Activated CD4-positive, alpha-beta T cell treated with anti-CD3 and anti-CD28 coated beads, Interleukin-2, amount 50 U/mL, for 4 hours (primary cell): Measurements from ENCODE around the gene EPRS1.
"Not testable (repeated sequence)": the region's sequence is repeated elsewhere in the genome, so short reads cannot be mapped to it uniquely, and the experiment has no call there.

Source experiments
- DNase-seq, 2 experiments: peaks; one replicate each; pipeline ENCODE4 v3.0.0-alpha.2; 2020

Gene EPRS1

DNA sequence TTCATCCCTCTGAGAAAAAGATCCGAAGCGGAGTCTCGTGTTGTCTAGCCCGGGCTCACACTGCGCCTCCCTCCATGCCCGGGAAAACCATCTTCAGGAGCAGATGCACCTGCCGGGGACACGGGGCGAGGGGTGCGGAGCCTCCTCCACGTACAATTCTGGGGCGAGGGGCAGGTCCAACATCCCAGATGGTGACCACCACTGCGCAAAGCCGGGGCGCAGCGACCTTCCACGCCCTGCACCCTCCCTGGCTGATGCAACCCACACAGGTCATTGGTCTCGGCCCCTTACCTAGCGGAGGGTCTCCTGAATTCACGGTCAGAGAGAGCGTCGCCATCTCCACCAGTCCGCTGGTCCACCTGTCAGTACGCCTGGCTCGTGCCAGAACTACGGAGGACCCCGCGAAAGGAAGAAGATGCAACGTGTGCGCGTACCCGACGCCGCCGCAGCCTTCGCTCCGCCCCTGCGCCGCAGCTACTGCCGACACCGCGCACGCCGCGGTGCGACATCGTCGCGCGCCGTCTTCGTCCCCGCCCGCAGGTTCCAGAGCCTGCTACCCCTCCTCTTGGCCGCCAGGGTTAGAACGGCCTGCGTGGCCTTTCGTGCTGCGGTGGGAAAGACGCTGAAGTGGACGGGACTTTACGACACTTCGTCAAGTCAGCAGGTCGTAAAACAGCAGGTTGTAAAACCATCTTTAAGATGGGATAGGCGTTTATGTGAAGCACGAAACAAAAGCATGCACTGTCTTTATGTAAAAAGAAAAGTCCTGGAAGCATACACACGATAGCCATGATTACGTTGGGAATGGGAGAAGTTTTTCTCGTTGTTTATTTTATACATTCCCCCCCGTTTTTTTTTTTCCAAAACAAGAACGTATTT lies at the start of gene EPRS1:
TSS of gene EPRS1 (minus strand) at position 454 of the 879 bp plus-strand sequence. CDS start at position 337, 117 bp downstream.
- DNase-seq, result peak; percentile 88 to 92

DNA sequence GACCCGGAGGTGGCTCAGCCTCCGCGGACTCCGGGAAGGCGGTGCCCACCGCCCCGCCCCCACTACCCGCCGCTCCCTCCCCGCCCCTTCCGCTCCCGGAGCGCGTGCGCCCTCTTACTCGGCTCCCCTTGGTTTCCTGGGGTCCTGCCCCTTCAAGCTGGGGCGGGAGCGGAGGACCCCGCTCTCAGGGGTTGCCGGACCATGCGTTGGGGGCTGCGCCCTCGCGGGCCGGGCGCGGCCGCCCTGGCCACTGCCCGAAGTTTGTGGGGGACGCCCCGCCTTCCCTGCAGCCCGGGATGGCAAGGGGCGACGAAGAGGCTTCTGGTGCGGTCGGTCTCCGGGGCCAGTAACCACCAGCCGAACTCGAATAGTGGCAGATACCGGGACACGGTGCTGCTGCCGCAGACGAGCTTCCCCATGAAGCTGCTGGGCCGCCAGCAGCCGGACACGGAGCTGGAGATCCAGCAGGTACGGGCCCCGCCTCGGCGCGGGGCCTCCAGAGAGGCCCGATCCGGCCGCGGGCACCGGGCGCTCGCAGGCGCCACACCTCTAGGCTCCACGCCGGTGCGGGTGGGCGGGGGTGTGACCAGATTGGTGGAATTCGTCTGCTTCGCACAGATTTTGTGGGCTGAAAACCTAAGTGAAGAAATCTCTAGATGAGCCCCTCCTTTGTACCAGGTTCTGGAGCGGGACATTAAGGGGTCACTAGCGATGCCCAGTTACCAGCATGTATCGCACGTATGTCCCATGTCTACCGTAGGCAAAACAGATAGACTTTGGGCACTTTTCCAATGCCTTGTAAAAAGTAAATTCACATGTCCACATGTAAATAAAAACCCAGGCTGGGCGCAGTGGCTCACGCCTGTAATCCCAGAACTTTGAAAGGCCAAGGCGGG lies 48.0 kb upstream of the EPRS1 start, which contains the start of gene IARS2:
TSS of gene IARS2 (plus strand) at position 117 of the 896 bp plus-strand sequence. CDS start at position 202, 85 bp downstream.
- peak; percentile 93 for DNase-seq

DNA sequence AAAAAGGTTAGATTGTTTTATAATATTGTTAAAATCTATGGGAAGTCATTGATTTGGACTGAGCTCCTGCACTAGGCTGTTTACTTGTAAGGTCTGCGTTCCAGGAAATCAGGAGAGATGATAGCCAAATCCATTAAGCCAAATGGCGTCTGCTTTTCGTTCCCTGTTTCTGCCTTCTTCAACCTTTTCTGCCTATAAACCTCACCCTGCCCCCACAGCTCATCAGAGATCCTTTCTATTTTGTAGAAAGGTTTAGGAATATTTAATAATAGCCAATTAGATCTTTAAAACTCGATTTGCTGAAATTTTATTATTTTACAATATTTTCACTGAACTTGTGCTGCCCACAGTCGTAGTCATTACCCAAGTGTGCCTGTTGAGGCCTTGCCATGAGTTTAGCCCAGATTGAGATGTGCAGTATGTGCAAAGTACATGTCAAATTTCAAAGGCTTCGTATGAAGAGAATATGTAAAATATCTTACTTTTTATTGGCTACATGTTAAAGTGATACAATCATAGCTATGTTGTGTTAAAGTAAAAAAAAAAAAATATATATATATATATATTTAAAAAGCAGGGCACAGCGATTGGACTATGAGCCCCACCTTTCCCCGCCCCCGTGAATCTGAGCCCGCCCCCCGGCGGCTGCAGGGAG lies 47.2 kb upstream of the EPRS1 start:
- DNase-seq, result no peak

DNA sequence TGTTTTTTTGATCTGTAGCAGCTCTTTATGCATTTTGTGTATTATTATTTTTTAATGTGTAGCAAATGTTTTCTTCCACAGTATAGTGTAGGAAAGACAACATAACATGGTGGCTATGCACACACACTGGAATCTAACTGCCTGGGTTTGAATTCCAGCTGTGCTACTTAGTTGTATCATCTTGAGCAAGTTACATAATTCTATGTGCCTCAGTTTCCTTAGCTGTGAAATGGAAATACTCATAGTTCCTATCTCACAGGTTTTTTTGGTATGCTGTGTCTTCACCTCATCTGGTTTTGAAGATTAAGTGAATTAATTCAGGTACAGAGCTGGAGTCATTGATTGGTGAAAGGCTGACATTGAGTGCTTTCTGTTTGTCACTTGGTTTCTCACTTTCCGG lies 46.4 kb upstream of the EPRS1 start:
- DNase-seq, result no peak

DNA sequence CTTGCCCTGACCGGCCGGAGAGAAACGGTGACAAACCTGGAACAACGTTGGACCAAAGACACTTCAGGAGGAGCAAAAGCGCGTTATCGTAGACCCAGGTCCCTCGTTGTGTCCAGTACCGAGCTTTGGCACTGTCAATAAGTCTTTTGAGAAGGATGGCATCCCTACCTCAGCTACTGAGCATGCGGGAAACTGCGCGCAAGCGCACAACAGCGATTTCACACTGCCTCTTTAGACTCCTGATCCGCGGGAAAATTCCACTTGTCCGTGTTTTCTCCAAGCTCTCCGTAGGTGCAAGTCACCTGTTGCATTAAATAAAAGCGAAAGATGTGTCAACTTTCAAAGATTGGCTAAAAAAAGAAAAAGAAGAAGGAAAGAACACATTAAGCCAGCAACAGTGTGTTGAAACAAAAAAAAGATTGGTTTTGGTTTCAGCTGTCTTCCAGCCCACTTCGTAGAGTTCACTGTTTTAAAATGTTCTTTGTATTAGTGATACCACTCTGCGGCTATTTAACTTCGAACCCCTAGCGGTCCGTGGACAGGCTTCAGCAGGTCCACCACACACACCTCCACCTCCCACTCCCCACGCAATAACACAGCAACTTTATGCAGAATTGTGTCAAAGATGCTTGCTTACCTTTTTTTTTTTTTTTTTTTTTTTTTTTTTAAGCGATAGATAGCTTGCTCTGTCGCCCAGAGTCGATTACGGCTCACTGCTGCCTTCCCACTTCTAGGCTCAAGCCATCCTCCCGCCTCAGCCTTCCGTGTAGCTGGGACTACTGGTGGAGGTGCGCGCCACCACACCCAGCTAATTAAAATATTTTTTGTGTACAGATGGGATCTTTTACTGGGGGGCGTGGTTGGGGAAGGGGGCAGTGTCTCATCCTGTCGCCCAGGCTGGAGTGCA lies 43.6 kb upstream of the EPRS1 start, which contains the start of gene BPNT1:
TSS of gene BPNT1 (minus strand) at position 139 of the 907 bp plus-strand sequence. CDS start 9,942 bp downstream, outside the sequence.
- peak; percentile 98 to 99 for DNase-seq

DNA sequence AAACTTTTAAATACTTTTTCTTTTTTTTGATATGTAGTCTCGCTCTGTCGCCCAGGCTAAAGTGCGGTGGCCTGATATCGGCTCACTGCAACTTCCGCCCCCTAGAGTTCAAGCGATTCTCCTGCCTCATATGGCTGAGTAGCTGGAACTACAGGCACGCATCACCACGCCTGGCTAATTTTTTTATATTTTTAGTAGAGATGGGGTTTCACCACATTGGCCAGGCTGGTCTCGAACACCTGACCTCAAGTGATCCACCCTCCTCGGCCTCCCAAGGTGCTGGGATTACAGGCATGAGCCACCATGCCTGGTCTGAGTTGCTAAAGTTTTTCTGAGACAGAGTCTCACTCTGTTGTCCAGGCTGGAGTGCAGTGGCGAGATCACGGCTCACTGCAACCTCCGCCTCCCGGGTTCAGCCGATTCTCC lies 40.0 kb upstream of the EPRS1 start:
- DNase-seq, result not testable (repeated sequence)

DNA sequence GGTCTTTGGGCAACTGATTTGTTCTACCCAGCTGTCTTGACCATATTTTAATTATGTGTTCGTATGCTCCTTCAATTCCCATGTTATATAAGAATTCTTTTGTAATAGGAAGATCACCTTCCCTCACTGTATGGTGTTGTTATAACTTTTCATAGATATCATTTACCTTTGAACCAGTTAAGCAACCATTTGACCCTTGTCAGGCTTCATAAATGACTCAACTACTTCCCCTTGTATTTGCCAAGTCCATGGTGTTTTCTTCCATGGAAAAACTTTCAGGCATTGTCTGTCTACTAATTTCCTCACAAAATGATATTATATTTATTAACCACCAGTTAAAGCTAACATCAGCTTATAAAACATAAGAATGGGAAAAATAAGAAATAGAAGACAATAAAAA lies 38.2 kb upstream of the EPRS1 start:
- no peak for DNase-seq

DNA sequence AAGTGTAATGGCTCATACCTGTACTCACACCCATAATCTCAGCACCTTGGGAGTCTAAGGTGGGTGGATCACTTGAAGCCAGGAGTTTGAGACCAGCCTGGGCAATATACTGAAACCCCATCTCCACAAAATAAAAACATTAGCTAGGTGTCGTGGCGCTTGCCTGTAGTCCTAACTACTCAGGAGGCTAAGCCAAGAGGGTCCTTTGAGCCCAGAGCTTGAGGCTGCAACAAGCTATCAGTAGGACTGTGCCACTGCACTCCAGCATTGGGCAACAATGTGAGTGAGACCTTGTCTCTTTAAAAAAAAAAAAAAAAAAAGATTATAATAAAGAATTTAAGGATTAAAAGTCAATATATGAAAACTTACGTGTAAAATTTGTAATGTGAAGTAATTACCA lies 31.6 kb upstream of the EPRS1 start:
- no peak for DNase-seq

DNA sequence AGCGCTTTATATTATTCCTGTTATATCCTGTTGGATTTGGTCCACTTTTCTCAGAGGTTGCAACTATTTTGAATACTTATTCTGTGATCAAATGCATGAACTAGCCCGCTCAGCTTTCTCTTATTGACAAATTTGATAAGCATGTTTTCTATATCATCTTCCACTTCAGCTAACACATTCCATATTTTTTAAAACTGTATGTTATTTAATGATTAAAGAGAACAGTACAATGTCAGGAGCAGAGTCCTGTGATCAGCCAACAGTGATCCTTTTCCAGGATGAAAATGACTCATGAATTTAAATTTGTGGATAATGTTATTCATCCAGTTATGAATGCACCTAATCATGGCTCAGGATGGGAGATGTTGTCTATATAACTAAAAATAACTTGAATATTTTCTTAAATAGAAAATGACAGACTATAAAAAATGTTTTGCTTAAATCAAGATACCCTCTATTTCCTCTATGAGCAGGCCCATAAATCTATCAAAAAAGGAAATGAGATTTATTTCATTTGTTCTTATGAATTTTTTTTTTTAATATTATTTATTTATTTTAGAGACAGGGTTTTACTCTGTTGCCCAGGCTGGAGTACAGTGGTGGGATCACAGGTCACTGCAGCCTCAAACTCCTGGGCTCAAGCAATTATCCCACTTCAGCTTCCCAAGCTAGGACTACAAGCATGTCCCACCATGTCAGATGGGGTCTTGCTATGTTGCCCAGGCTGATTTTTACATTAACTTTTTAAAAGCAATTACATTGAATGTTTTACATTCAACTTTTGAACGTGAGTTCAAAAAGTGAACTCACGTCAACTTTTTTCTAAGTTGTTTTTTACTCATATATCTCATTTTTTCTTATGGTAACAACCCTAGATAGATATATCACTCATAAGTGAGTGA lies 30.8 kb upstream of the EPRS1 start:
- no peak for DNase-seq

DNA sequence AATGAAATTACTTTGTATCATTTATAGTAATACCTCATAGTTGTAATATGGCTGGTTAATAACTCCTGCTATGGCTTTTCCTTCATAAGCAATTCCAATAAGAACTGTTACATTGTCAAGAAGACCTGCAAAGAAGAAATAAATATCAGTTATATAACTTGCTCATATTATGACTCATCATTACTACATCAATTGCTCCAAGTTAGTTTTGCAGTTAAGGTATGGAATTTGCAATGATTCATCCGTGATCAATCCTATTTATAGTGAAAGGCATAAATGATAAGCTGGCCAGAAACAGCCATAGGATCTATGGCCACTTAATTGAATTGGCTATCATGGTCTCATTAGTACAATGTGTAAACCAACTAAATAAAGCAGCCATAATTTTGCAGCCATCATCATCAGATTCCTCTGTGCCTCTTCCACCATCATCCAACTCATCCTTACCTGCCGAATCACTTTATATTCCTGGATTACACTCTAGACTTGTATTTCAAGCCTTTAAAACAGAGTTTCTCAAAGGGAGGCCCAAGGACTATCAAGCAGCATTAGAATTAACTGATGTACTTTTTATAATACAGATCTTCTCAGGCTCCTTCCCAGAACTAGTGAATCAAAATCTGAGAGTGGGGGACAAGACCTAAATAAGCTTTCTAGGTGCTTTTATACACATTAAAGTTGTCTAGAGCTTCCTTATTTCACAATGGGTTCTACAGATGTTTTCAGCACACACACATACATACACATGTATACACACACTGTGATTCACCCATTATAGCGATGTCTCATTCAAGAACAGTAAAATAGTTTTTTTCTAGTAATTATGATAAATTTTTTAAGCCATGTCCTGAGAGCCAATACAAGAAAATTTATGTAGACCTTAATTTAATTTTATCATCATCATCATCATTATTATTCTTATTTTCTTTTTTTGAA lies 21.2 kb upstream of the EPRS1 start:
- DNase-seq, result no peak

DNA sequence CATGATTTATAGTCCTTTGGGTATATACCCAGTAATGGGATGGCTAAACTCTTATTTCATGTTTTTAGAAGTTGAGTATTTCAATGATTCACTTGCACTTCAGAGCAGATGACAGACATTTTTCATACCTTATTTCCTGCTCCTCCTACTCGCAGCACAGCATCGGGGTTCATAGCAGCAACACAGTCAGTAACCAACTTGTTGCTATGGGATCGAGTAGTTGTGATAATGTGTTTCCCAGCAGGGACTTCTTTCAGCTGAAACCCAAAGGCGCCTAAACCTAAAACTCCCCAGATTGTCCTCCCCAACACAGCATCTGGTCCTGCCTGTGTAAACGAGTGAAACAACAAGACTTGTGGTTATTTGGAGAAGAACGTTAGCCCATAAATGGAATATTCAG lies 16.3 kb upstream of the EPRS1 start:
- no peak for DNase-seq

DNA sequence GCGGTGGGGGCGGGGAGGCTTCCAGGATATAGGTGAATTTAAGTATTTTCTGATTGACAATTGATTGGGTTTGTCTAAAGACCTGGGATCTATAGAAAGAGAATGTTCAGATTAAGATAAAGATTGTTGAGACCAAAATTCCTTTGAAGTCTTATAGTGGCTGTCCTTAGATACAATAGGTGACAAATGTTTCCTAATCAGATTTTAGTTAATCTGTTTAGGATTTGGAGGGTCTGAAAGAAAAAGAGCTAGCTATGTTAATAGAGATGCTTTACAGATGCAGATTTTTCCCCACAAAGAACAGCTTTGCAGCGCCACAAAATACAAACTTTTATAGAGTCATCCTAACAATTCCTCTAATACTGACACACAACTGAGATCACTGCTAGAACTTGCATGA lies 14.6 kb upstream of the EPRS1 start:
- DNase-seq, result no peak

DNA sequence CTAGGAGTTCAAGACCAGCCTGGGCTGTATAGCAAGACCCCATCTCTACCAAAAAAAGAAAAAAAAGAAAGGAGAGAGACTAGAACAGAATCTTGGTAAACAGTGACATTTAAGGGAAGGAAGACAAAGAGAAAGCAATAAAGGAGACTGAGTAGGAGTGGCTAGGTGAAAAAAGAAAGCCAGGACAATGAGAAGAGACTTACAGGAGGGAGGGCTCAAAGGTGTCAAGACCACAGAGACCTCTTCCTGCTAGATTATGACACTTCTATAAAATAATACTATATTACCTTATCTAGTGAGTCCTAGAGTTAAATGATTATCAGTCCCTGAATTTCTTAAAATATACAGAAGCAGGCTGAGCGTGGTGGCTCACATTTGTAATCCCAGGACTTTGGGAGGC lies 10.1 kb upstream of the EPRS1 start:
- no peak for DNase-seq

DNA sequence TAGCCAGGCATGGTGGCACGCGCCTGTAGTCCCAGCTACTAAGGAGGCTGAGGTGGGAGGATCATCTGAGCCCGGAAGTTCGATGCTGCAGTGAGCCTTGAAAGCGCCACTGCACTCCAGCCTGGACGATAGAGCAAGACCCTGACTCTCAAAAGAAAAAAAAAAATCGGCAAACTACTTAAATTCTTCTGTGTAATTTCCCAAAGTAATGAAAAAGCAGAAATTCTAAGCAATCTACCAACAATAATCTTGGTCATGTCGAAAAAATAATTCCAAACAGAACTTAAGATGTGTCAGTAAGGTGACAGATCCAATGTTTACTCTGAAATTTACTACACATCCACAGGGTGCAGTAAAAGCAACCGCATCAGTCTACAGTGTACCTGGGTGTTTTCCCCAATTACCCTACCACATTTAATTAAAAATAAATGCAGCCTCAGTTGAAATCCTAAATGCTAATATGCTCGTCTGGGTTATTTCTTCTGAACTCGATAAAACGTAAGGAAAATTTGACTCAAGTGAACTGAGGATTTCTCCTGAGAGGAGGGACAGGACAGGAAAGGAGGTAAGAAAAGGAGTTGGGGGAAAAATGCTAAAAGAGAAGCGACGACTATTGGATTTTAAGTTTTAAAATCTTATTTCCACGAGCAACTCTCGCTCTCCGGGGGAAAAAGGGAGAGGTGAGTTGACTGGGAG lies 801 bp downstream of the EPRS1 start:
- DNase-seq, result no peak

DNA sequence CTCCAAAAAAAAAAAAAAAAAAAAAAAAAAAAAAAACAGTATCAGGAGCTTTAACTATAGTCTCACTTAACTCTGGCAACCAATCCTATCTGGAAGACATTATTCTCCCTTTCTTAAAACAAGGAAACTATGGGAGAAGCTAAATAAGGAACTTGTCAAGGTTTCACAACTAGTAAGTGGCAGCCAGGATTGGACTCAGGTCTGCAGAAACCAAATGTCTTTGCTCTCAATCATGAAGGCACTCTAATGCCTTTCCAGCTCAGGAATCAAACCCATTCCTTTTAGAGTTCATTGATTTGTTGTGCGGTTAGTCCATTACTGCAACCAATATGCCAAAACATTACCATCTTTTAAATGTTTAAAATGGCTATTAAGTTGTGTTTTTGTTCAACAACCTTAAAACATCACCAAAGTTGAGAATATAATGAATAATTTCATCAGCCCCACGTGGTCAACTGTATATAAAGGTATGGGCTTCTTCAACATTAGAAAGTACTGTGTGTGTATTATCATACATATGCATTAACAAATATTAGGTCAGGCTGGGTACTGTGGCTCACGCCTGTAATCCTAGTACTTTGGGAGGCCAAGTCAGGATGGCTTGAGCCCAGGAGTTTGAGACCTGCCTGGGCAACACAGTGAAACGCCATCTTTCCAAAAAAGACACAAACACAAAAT lies 1.5 kb downstream of the EPRS1 start:
- DNase-seq, result no peak

DNA sequence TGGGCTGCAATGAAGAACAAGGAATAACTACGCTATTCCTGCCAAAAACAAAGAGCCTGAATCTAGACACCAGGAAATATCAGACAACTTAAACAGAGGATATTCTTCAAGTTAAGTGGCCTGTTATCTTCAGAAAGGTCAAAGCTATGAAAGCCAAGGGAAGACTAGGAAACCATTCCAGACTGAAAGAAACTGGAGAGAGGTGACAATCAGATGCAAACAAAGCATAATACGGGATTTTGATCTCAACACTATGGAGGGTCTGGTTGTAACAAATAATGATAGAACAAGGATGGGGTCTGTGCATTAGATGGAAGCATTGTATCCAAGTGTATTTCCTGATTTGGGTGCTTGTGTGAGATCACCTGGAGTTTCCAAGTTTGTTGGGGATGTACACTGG lies 2.7 kb downstream of the EPRS1 start:
- no peak for DNase-seq

DNA sequence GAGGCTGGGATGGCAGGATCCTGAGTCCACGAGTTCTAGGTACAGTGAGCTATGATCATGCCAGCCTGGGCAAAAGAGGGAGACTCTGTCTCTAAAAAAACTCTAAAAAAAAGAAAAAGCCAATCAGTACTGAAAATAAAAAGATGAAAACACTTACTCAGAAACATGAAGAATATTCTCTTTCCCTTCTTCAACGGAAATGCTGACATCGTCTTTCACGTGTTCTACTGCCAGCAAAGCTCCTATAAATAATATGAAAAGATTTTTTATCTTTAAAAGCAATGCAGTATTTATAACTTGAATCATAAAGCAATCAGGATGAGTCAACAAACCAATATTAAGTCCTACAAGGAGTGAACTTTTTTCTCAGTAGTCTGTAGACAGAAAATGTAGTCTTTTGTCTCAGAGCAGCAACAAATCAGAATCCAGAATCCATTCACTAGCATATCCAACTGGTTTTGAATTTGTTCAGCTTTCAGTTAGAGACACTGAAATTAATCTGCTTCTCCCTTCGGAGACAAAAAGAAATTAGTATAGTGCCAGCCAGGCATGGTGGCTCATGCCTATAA lies 6.2 kb downstream of the EPRS1 start:
- DNase-seq, result no peak

DNA sequence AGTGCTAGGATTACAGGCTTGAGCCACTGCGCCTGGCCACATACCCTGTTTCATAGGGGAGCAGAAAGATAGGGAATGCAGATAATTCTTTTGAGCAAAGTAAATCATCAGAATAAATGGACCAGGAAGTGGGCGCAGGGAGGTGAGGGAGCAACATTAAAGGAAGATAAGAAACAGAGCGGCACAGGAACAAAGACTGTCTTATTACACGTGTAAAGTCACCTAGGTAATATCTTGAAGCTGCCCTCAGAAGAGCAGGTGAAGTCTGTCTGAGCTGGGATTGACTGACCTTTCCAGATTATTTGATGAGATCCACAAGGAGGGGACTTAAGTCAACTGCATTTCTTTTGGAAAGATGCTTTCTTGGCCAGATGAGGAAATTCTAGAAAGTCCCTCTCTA lies 7.7 kb downstream of the EPRS1 start:
- DNase-seq, result no peak
